Karpas-422 (cell line): ENCODE measurements around the gene MAP3K9. TPM values are rescaled to one million over a fixed set of nuclear protein-coding genes. Genes with fewer than 3 reads are reported as not detected.
A peak's percentile ranks its signal among the peaks of the same experiment; 100 is the strongest.

ENCODE experiments used
- DNase-seq: peaks from one replicate; pipeline ENCODE4 v3.0.0-alpha.2; 2015
- H2AFZ ChIP-seq: fragments of 200-600 bp; sonication (generic); 2 replicates; pipeline ENCODE4 v1.6.1; 2014; ENCODE audit warnings: antibody characterized with exemption, low read length, mixed read lengths
- H3K27ac ChIP-seq: fragments of 200-600 bp; sonication (generic); 2 replicates; pipeline ENCODE4 v1.5.1; 2014; ENCODE audit warnings: mild to moderate bottlenecking, low read length, moderate library complexity
- H3K27me3 ChIP-seq: fragments of 200-600 bp; sonication (generic); 2 replicates; pipeline ENCODE4 v1.6.1; 2014; ENCODE audit warnings: low read length, mixed read lengths
- H3K36me3 ChIP-seq: fragments of 200-600 bp; sonication (generic); 2 replicates; pipeline ENCODE4 v1.6.1; 2014; ENCODE audit warnings: low read length, mixed read lengths; ENCODE audit not compliant: insufficient read depth
- H3K4me1 ChIP-seq: fragments of 200-600 bp; sonication (generic); 2 replicates; pipeline ENCODE4 v1.6.1; 2014; ENCODE audit warnings: mild to moderate bottlenecking, low read length, mixed read lengths
- H3K4me2 ChIP-seq: fragments of 200-600 bp; sonication (generic); 2 replicates; pipeline ENCODE4 v1.6.1; 2014; ENCODE audit warnings: low read length, low read depth, mild to moderate bottlenecking; ENCODE audit not compliant: poor library complexity, severe bottlenecking
- H3K4me3 ChIP-seq: fragments of 200-600 bp; sonication (generic); 2 replicates; pipeline ENCODE4 v1.5.1; 2014; ENCODE audit warnings: mild to moderate bottlenecking, antibody characterized with exemption, low read length, mixed read lengths
- H3K79me2 ChIP-seq: fragments of 200-600 bp; sonication (generic); 2 replicates; pipeline ENCODE4 v1.6.1; 2014; ENCODE audit warnings: mild to moderate bottlenecking, low read length, mixed read lengths
- H3K9ac ChIP-seq: fragments of 200-600 bp; sonication (generic); 2 replicates; pipeline ENCODE4 v1.6.0; 2014; ENCODE audit warnings: low read length
- H3K9me2 ChIP-seq: fragments of 200-600 bp; sonication (generic), shearing (Covaris generic); replicated peaks from 2 replicates; pipeline ENCODE4 v1.6.0; 2014; ENCODE audit warnings: mild to moderate bottlenecking, low read length, moderate library complexity; ENCODE audit not compliant: insufficient read depth
- H3K9me3 ChIP-seq: fragments of 300-700, 200-600 bp; sonication (generic); 2 replicates; pipeline ENCODE4 v1.6.1; 2014; ENCODE audit warnings: low read length, mixed read lengths
- H4K20me1 ChIP-seq: fragments of 200-600 bp; sonication (generic); 2 replicates; pipeline ENCODE4 v1.6.1; 2014; ENCODE audit warnings: mild to moderate bottlenecking, antibody characterized with exemption, low read length, low read depth; ENCODE audit not compliant: insufficient read depth
- total RNA-seq: library from RNA; depleted of rRNA; stranded (reverse); fragments of >200 nt; shearing (Covaris generic); gene quantifications from 2 replicates; pipeline ENCODE4 v1.2.3, GENCODE V29; 2014; ENCODE audit warnings: low replicate concordance

The MAP3K9 gene
- total RNA-seq, 1 experiment from 2014 or later, result 17.1 TPM

GRCh38 chr14:70811578-70811977 lies 2.3 kb upstream of the MAP3K9 start:
- Histone ChIP-seq H3K9ac (no peak overlapping the region), H3K36me3 (no peaks in the 10 kb centered on the region), H3K27ac (no peak overlapping the region), H3K27me3 (no peaks in the 10 kb centered on the region), H3K4me1 (peaks cover 43% of the 10 kb centered on the region), H3K4me3 (no peak overlapping the region), H2AFZ (no peak overlapping the region), H3K79me2 (peaks cover 18% of the 10 kb centered on the region), H3K9me3 (no peaks in the 10 kb centered on the region), H4K20me1 (no peaks in the 10 kb centered on the region), H3K4me2 (no peak overlapping the region), H3K9me2 (no peaks in the 10 kb centered on the region)
- DNase-seq, result no peak

GRCh38 chr14:70811050-70811449 lies 1.7 kb upstream of the MAP3K9 start:
- H3K27me3 ChIP-seq, result no peaks in the 10 kb centered on the region
- H3K36me3 ChIP-seq, result no peaks in the 10 kb centered on the region
- H4K20me1 ChIP-seq, result no peaks in the 10 kb centered on the region
- no peak for DNase-seq
- peak overlapping the region; percentile 88 for H3K4me2 ChIP-seq
- H3K79me2 ChIP-seq, result peaks cover 24% of the 10 kb centered on the region
- no peaks in the 10 kb centered on the region for H3K9me3 ChIP-seq
- no peak overlapping the region for H3K9ac ChIP-seq
- H3K4me1 ChIP-seq, result peaks cover 48% of the 10 kb centered on the region
- H3K9me2 ChIP-seq, result no peaks in the 10 kb centered on the region
- no peak overlapping the region; the same call in 1 of the 2 replicates for H3K4me3 ChIP-seq
- no peak overlapping the region for H2AFZ ChIP-seq
- no peak overlapping the region for H3K27ac ChIP-seq

- no peak overlapping the region for H2AFZ ChIP-seq
- peak overlapping the region; percentile 88 for H3K4me2 ChIP-seq
- H4K20me1 ChIP-seq, result no peaks in the 10 kb centered on the region
- H3K9me3 ChIP-seq, result no peaks in the 10 kb centered on the region
- H3K36me3 ChIP-seq, result no peaks in the 10 kb centered on the region
- peak overlapping the region; percentile 75; the same call in 1 of the 2 replicates for H3K9ac ChIP-seq
- no peaks in the 10 kb centered on the region for H3K27me3 ChIP-seq
- H3K9me2 ChIP-seq, result no peaks in the 10 kb centered on the region
- peak overlapping the region; percentile 81 for H3K4me3 ChIP-seq
- H3K27ac ChIP-seq, result no peak overlapping the region
- no peak for DNase-seq
- H3K4me1 ChIP-seq, result peaks cover 50% of the 10 kb centered on the region
- peaks cover 28% of the 10 kb centered on the region for H3K79me2 ChIP-seq
Observed at GRCh38 chr14:70810621-70811020, 1.3 kb upstream of the MAP3K9 start.

GRCh38 chr14:70808416-70809224 lies 693 bp downstream of the MAP3K9 start:
- peak overlapping the region; percentile 62 for H3K27ac ChIP-seq
- no peaks in the 10 kb centered on the region for H4K20me1 ChIP-seq
- peak; percentile 88 for DNase-seq
- H3K4me2 ChIP-seq, result peak overlapping the region; percentile 89
- H3K27me3 ChIP-seq, result no peaks in the 10 kb centered on the region
- peaks cover 50% of the 10 kb centered on the region for H3K4me1 ChIP-seq
- H3K36me3 ChIP-seq, result no peaks in the 10 kb centered on the region; the same call in 1 of the 2 replicates
- H2AFZ ChIP-seq, result peak overlapping the region; percentile 61
- no peaks in the 10 kb centered on the region for H3K9me2 ChIP-seq
- H3K9me3 ChIP-seq, result no peaks in the 10 kb centered on the region
- H3K4me3 ChIP-seq, result peak overlapping the region; percentile 81
- peak overlapping the region; percentile 80 for H3K9ac ChIP-seq
- H3K79me2 ChIP-seq, result peaks cover 48% of the 10 kb centered on the region

GRCh38 chr14:70807898-70808415 lies 1.4 kb downstream of the MAP3K9 start:
- Histone ChIP-seq H2AFZ (peak overlapping the region; percentile 61), H3K4me2 (peak overlapping the region; percentile 89), H3K27me3 (no peaks in the 10 kb centered on the region), H3K9me3 (no peaks in the 10 kb centered on the region), H3K36me3 (no peaks in the 10 kb centered on the region; the same call in 1 of the 2 replicates), H3K4me1 (peaks cover 54% of the 10 kb centered on the region), H3K4me3 (peak overlapping the region; percentile 81), H4K20me1 (no peaks in the 10 kb centered on the region), H3K9me2 (no peaks in the 10 kb centered on the region), H3K79me2 (peaks cover 55% of the 10 kb centered on the region), H3K27ac (peak overlapping the region; percentile 62), H3K9ac (peak overlapping the region; percentile 80)
- DNase-seq, result peak; percentile 96

GRCh38 chr14:70804556-70805162 lies 4.7 kb downstream of the MAP3K9 start:
- no peak overlapping the region for H3K4me2 ChIP-seq
- H3K9me2 ChIP-seq, result no peaks in the 10 kb centered on the region
- H3K27ac ChIP-seq, result no peak overlapping the region
- no peak overlapping the region for H2AFZ ChIP-seq
- H3K36me3 ChIP-seq, result peaks cover 13% of the 10 kb centered on the region
- H3K4me3 ChIP-seq, result no peak overlapping the region
- H4K20me1 ChIP-seq, result no peaks in the 10 kb centered on the region
- no peaks in the 10 kb centered on the region for H3K9me3 ChIP-seq
- H3K4me1 ChIP-seq, result peaks cover 39% of the 10 kb centered on the region
- peak; percentile 69 for DNase-seq
- H3K27me3 ChIP-seq, result no peaks in the 10 kb centered on the region
- no peak overlapping the region for H3K9ac ChIP-seq
- H3K79me2 ChIP-seq, result peaks cover 87% of the 10 kb centered on the region

GRCh38 chr14:70803321-70804310 lies 5.7 kb downstream of the MAP3K9 start:
- no peaks in the 10 kb centered on the region for H4K20me1 ChIP-seq
- H3K4me1 ChIP-seq, result peaks cover 39% of the 10 kb centered on the region
- H3K79me2 ChIP-seq, result peaks cover 92% of the 10 kb centered on the region
- no peaks in the 10 kb centered on the region for H3K27me3 ChIP-seq
- no peak overlapping the region for H3K4me3 ChIP-seq
- H2AFZ ChIP-seq, result no peak overlapping the region
- H3K27ac ChIP-seq, result no peak overlapping the region
- H3K4me2 ChIP-seq, result no peak overlapping the region
- no peaks in the 10 kb centered on the region for H3K9me3 ChIP-seq
- peak; percentile 63 for DNase-seq
- H3K9ac ChIP-seq, result no peak overlapping the region
- no peaks in the 10 kb centered on the region for H3K9me2 ChIP-seq
- peaks cover 13% of the 10 kb centered on the region for H3K36me3 ChIP-seq
